OCI-LY7 (cell line): ENCODE measurements around the gene FARP2. TPM values are rescaled to one million over a fixed set of nuclear protein-coding genes. Genes with fewer than 3 reads are reported as not detected.

Source experiments
- BruUV-seq: library from RNA; stranded (reverse); fragments of 400-500 nt; replicated peaks from 2 replicates; lab custom pipeline; 2021; lab: Mats Ljungman, UMichigan
- CTCF ChIA-PET: fragments of 300-600 bp; sonication (Branson Sonifier 250); formaldehyde crosslinking; loops from one replicate; lab custom pipeline; 2022; ENCODE audit warnings: antibody characterized with exemption; ENCODE audit not compliant: unreplicated experiment; lab: Charles Lee
- POLR2A ChIA-PET: fragments of 300-600 bp; sonication (Branson Sonifier 250); formaldehyde crosslinking; loops from one replicate; lab custom pipeline; 2022; ENCODE audit warnings: antibody characterized with exemption; lab: Charles Lee
- DNase-seq: peaks from one replicate; pipeline ENCODE4 v3.0.0-alpha.2; 2015; ENCODE audit warnings: low spot score
- H2AFZ ChIP-seq: fragments of 200-600 bp; sonication (generic), shearing (Covaris generic); 2 replicates; pipeline ENCODE4 v1.6.1; 2014; ENCODE audit warnings: mild to moderate bottlenecking, antibody characterized with exemption, low read length, moderate library complexity
- H3K27ac ChIP-seq: fragments of 200-600 bp; sonication (generic); 2 replicates; pipeline ENCODE4 v1.5.1; 2014; ENCODE audit warnings: mixed run types, low read depth, mild to moderate bottlenecking, moderate library complexity, low read length, inconsistent platforms; ENCODE audit not compliant: poor library complexity, severe bottlenecking
- H3K36me3 ChIP-seq: fragments of 200-600 bp; sonication (generic); 2 replicates; pipeline ENCODE4 v1.6.1; 2014; ENCODE audit warnings: mild to moderate bottlenecking, antibody characterized with exemption, low read length, moderate library complexity, mixed read lengths; ENCODE audit not compliant: insufficient read depth
- H3K4me1 ChIP-seq: fragments of 200-600 bp; sonication (generic); 2 replicates; pipeline ENCODE4 v1.5.1; 2014; ENCODE audit warnings: mild to moderate bottlenecking, low read length; ENCODE audit not compliant: insufficient read depth, poor library complexity, severe bottlenecking
- H3K4me2 ChIP-seq: fragments of 200-600 bp; sonication (generic); 2 replicates; pipeline ENCODE4 v1.6.1; 2014; ENCODE audit warnings: mild to moderate bottlenecking, low read length
- H3K4me3 ChIP-seq: fragments of 200-600 bp; sonication (generic); 2 replicates; pipeline ENCODE4 v1.5.1; 2014; ENCODE audit warnings: mild to moderate bottlenecking, low read depth, low read length; ENCODE audit not compliant: poor library complexity, severe bottlenecking
- H3K79me2 ChIP-seq: fragments of 200-600 bp; sonication (generic); 2 replicates; pipeline ENCODE4 v1.6.1; 2016; ENCODE audit warnings: low read depth, mild to moderate bottlenecking, low read length, moderate library complexity, mixed read lengths; ENCODE audit not compliant: insufficient read depth
- H3K9me2 ChIP-seq: fragments of 200-600 bp; sonication (generic); 2 replicates; pipeline ENCODE4 v1.6.1; 2016; ENCODE audit warnings: mild to moderate bottlenecking, low read length, mixed read lengths; ENCODE audit not compliant: insufficient read depth
- H3K9me3 ChIP-seq: fragments of 200-600 bp; sonication (generic); 2 replicates; pipeline ENCODE4 v1.6.1; 2014; ENCODE audit warnings: mild to moderate bottlenecking, mixed run types, low read length, mixed read lengths
- H4K20me1 ChIP-seq: fragments of 200-600 bp; sonication (generic); 2 replicates; pipeline ENCODE4 v1.6.1; 2014; ENCODE audit warnings: mild to moderate bottlenecking, antibody characterized with exemption, low read length, moderate library complexity, mixed read lengths; ENCODE audit not compliant: insufficient read depth
- EZH2phosphoT487 ChIP-seq: fragments of 200-600 bp; sonication (generic); IDR thresholded peaks from 2 replicates; pipeline ENCODE4 v1.6.1; 2018; ENCODE audit warnings: low read depth, borderline replicate concordance, mild to moderate bottlenecking, mixed run types, antibody characterized with exemption, low read length, moderate library complexity, mixed read lengths
- intact Hi-C: fragments of 100-400 bp; cut with micrococcal nuclease; formaldehyde crosslinking; loops from one replicate; pipeline ENCODE4 v1.10.0; 2022; ENCODE audit not compliant: unreplicated experiment
- total RNA-seq, 2 experiments: library from RNA; depleted of rRNA in 1 of 2; stranded (reverse); fragments of >200 nt in 1 of 2; shearing (Covaris generic) in 1 of 2; gene quantifications; 2 replicates each; pipeline ENCODE4 v1.2.3, GENCODE V29; 2014 to 2022
- TF ChIP-seq, protein P1 (sequence below): fragments of 200-600 bp; sonication (generic); conservative IDR thresholded peaks from 2 replicates; pipeline ENCODE4 v1.5.1; 2014; ENCODE audit warnings: mild to moderate bottlenecking, antibody characterized with exemption, low read length, moderate library complexity, mixed read lengths

Gene FARP2
- total RNA-seq, 2 experiments from 2014 or later: 33.6 to 52.7 TPM

DNA sequence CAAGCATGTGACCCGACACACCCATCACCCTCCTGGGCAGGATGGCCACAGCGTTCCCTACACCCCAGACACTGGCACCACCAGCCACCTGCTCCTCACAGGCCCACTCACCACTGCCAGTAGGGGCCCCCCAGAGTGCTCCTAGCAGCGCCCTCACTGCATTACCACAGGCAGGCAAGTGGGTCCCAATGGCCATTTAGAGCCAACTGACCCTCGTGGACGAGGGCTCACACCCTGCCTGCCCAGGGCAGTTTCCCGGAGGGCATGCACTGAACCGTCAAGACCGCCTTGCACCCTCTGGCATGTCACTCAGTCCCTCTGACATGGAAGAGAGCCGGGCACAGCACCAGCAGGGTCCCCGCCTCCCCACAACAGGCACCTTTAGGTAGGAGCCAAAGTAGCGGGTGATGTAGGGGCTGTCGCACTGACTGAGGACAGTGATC, 145.0 kb downstream of the FARP2 start:
- Histone ChIP-seq H3K9me3 (no peaks in the 10 kb centered on the region), H3K36me3 (peaks cover 40% of the 10 kb centered on the region), H2AFZ (no peak overlapping the region), H3K4me2 (no peak overlapping the region), H4K20me1 (no peaks in the 10 kb centered on the region), H3K4me1 (no peaks in the 10 kb centered on the region), H3K27ac (no peak overlapping the region), H3K79me2 (peaks cover 2% of the 10 kb centered on the region; the same call in 1 of the 2 replicates), H3K4me3 (no peak overlapping the region), H3K9me2 (no peaks in the 10 kb centered on the region)
- no TSS peak for BruUV-seq
- intact Hi-C loops: no loop called here
- POLR2A ChIA-PET: no interaction called here
- DNase-seq: no peak
- CTCF ChIA-PET: no interaction called here
- no peak for TF ChIP-seq EZH2phosphoT487
- TF ChIP-seq, protein P1, sequence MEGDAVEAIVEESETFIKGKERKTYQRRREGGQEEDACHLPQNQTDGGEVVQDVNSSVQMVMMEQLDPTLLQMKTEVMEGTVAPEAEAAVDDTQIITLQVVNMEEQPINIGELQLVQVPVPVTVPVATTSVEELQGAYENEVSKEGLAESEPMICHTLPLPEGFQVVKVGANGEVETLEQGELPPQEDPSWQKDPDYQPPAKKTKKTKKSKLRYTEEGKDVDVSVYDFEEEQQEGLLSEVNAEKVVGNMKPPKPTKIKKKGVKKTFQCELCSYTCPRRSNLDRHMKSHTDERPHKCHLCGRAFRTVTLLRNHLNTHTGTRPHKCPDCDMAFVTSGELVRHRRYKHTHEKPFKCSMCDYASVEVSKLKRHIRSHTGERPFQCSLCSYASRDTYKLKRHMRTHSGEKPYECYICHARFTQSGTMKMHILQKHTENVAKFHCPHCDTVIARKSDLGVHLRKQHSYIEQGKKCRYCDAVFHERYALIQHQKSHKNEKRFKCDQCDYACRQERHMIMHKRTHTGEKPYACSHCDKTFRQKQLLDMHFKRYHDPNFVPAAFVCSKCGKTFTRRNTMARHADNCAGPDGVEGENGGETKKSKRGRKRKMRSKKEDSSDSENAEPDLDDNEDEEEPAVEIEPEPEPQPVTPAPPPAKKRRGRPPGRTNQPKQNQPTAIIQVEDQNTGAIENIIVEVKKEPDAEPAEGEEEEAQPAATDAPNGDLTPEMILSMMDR: no peak

DNA sequence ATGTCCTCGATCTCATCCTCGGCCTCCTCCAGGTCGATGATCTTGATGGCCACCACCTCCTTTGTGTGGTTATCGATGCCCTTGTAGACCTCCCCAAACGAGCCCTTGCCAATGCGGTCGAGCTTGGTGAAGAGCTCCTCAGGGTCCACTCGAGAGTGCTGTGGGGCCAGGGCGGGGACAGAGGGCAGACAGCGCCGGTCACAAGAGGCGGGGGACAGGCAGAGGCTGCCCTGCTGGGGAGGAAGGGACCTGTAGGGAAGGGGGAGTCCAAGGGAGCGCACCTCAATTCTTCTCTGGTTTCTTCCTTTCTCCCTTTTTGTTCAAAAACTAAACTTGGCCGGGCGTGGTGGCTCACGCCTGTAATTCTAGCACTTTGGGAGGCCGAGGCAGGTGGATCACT, 145.5 kb downstream of the FARP2 start:
- intact Hi-C loops: no loop called here
- H3K79me2 ChIP-seq: peaks cover 5% of the 10 kb centered on the region

DNA sequence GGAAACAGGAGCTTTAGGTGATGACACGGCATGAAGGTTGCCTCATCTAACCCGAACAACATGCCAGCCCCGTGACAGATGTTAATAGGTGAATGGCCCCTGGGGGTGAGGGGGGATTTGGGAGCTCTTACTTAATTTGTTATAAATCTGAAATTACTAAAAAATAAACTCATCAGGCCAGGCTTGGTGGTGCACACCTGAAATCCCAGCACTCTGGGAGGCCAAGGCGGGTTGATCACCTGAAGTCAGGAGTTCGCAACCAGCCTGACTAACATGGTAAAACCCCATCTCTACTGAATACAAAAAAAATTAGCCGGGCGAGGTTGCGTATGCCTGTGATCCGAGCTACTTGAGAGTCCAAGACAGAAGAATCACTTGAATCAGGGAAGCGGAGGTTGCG, 146.2 kb downstream of the FARP2 start:
- H3K79me2 ChIP-seq: peaks cover 12% of the 10 kb centered on the region
- H3K9me3 ChIP-seq: no peaks in the 10 kb centered on the region
- H3K4me3 ChIP-seq: no peak overlapping the region
- ChIA-PET CTCF (interaction anchor here (0.5 kb wide), 1 partner anchor 78 kb away, joined by 5 read pairs; no protein-coding TSS in a partner anchor), POLR2A (no interaction called here)
- no peak overlapping the region for H2AFZ ChIP-seq
- peaks cover 7% of the 10 kb centered on the region for H3K4me1 ChIP-seq
- no peak overlapping the region for H3K4me2 ChIP-seq
- no peak for TF ChIP-seq EZH2phosphoT487
- TF ChIP-seq, protein P1: no peak
- no peak overlapping the region for H3K27ac ChIP-seq
- intact Hi-C loops: no loop called here
- no peak for DNase-seq
- H4K20me1 ChIP-seq: no peaks in the 10 kb centered on the region
- H3K9me2 ChIP-seq: no peaks in the 10 kb centered on the region
- H3K36me3 ChIP-seq: peaks cover 31% of the 10 kb centered on the region; the same call in 1 of the 2 replicates
- BruUV-seq: no TSS peak

More for the DNA sequence above, 145.5 kb downstream of the FARP2 start:
- BruUV-seq: no TSS peak
- POLR2A ChIA-PET: no interaction called here
- CTCF ChIA-PET: no interaction called here
- Histone ChIP-seq H3K36me3 (peaks cover 36% of the 10 kb centered on the region; the same call in 1 of the 2 replicates), H3K4me3 (no peak overlapping the region), H3K4me2 (no peak overlapping the region), H3K9me3 (no peaks in the 10 kb centered on the region), H2AFZ (no peak overlapping the region), H3K9me2 (no peaks in the 10 kb centered on the region), H3K27ac (no peak overlapping the region), H3K4me1 (no peaks in the 10 kb centered on the region), H4K20me1 (no peaks in the 10 kb centered on the region)
- TF ChIP-seq EZH2phosphoT487: no peak
- TF ChIP-seq, protein P1: no peak
- DNase-seq: no peak
